OCI-LY3 (cell line): ENCODE data around the gene ATP9A.

Source experiments
- H2AFZ ChIP-seq: fragments of 200-600, 300-600 bp; shearing (Covaris generic); 2 replicates; pipeline ENCODE4 v1.6.0; 2014; ENCODE audit warnings: antibody characterized with exemption, low read depth, low read length
- H3K27ac ChIP-seq: fragments of 200-600, 300-600 bp; sonication (generic); 2 replicates; pipeline ENCODE4 v1.5.1; 2014; ENCODE audit warnings: mild to moderate bottlenecking, low read length, moderate library complexity, mixed read lengths
- H3K27me3 ChIP-seq: fragments of 200-600, 300-600 bp; sonication (generic); 2 replicates; pipeline ENCODE4 v1.6.1; 2014; ENCODE audit warnings: low read depth, low read length, mixed read lengths
- H3K36me3 ChIP-seq: fragments of 200-600, 300-600 bp; sonication (generic); replicated peaks from 2 replicates; pipeline ENCODE3; 2014; ENCODE audit warnings: low read depth, low read length, mixed read lengths
- H3K4me1 ChIP-seq: fragments of 300-600, 200-600 bp; sonication (generic); 2 replicates; pipeline ENCODE4 v1.6.1; 2014; ENCODE audit warnings: low read length, mixed read lengths
- H3K4me2 ChIP-seq: fragments of 200-600, 300-600 bp; sonication (generic); 2 replicates; pipeline ENCODE4 v1.6.1; 2014; ENCODE audit warnings: low read length, mixed read lengths
- H3K4me3 ChIP-seq: fragments of 300-600, 200-600 bp; sonication (generic); 2 replicates; pipeline ENCODE4 v1.5.1; 2014; ENCODE audit warnings: antibody characterized with exemption, mild to moderate bottlenecking, low read length, moderate library complexity
- H3K79me2 ChIP-seq: fragments of 300-600, 200-600 bp; shearing (Covaris generic); 2 replicates; pipeline ENCODE4 v1.6.1; 2014; ENCODE audit warnings: mild to moderate bottlenecking, low read length, mixed read lengths
- H3K9ac ChIP-seq: fragments of 300-600, 200-600 bp; shearing (Covaris generic); 2 replicates; pipeline ENCODE4 v1.6.0; 2014; ENCODE audit warnings: mild to moderate bottlenecking, low read length, moderate library complexity
- H3K9me3 ChIP-seq: fragments of 200-600, 300-600 bp; shearing (Covaris generic); 2 replicates; pipeline ENCODE4 v1.6.1; 2014; ENCODE audit warnings: low read length, mixed read lengths; ENCODE audit not compliant: insufficient read depth
- H4K20me1 ChIP-seq: fragments of 200-600, 300-600 bp; sonication (generic); 2 replicates; pipeline ENCODE4 v1.6.1; 2016; ENCODE audit warnings: low read length, mixed read lengths; ENCODE audit not compliant: insufficient read depth
- CTCF ChIP-seq: fragments of 200-600, 300-600 bp; sonication (generic); IDR thresholded peaks from 2 replicates; pipeline ENCODE4 v1.5.1; 2014; ENCODE audit warnings: antibody characterized with exemption, low read length, low read depth
- EZH2phosphoT487 ChIP-seq: fragments of 200-600 bp; shearing (Covaris generic); IDR thresholded peaks from 2 replicates; pipeline ENCODE4 v1.6.1; 2018; ENCODE audit warnings: antibody characterized with exemption, mixed run types, low read depth

The ATP9A gene

GRCh38 chr20:51587145-51587544, 181.0 kb downstream of the ATP9A start:
- Histone ChIP-seq H3K79me2 (no peaks in the 10 kb centered on the region), H3K4me1 (no peaks in the 10 kb centered on the region), H3K27me3 (no peaks in the 10 kb centered on the region), H3K27ac (no peak overlapping the region), H3K9me3 (no peaks in the 10 kb centered on the region), H4K20me1 (no peaks in the 10 kb centered on the region), H3K9ac (no peak overlapping the region), H3K36me3 (no peaks in the 10 kb centered on the region), H2AFZ (no peak overlapping the region), H3K4me2 (no peak overlapping the region), H3K4me3 (no peak overlapping the region)
- TF ChIP-seq CTCF (no peak), EZH2phosphoT487 (no peak)

DNA sequence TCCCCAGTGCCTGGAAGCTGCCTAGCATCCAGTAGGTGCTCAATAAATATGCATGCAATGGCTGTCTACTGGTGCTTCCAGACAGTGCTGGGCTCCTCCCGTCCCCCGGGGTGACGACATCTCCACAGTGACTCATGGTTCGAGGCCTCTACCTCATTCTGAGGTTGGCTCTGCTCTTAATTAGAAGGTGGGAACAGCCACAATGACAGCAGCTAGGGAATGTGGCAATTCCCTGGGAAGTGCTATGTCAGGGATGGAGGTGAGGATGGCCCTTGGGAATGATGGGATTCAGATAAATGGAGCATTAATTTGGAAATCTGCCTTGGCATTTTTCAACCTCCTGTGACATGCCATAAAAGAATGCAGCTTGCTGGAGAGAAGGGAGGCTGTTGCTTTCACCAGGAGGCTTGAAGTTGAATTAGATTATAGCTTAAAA, 182.2 kb downstream of the ATP9A start:
- Histone ChIP-seq H3K9me3 (no peaks in the 10 kb centered on the region), H3K36me3 (no peaks in the 10 kb centered on the region), H3K4me1 (peaks cover 3% of the 10 kb centered on the region), H3K4me2 (no peak overlapping the region), H3K4me3 (no peak overlapping the region), H4K20me1 (no peaks in the 10 kb centered on the region), H3K9ac (no peak overlapping the region), H2AFZ (no peak overlapping the region), H3K27ac (no peak overlapping the region), H3K79me2 (no peaks in the 10 kb centered on the region), H3K27me3 (no peaks in the 10 kb centered on the region)
- TF ChIP-seq EZH2phosphoT487 = no peak
- no peak for TF ChIP-seq CTCF

- Histone ChIP-seq H3K27me3 (no peaks in the 10 kb centered on the region), H3K4me2 (no peak overlapping the region)
Observed at GRCh38 chr20:51585148-51585547, 183.0 kb downstream of the ATP9A start.

GRCh38 chr20:51584737-51585136, 183.5 kb downstream of the ATP9A start:
- Histone ChIP-seq H3K9me3 (no peaks in the 10 kb centered on the region), H3K9ac (no peak overlapping the region), H3K4me1 (peaks cover 9% of the 10 kb centered on the region), H3K4me2 (no peak overlapping the region), H3K4me3 (no peak overlapping the region), H3K27ac (no peak overlapping the region), H2AFZ (no peak overlapping the region), H3K27me3 (no peaks in the 10 kb centered on the region), H3K79me2 (no peaks in the 10 kb centered on the region), H3K36me3 (no peaks in the 10 kb centered on the region), H4K20me1 (no peaks in the 10 kb centered on the region)
- TF ChIP-seq EZH2phosphoT487 (no peak), CTCF (no peak)

More at GRCh38 chr20:51585148-51585547, 183.0 kb downstream of the ATP9A start:
- Histone ChIP-seq H3K36me3 (no peaks in the 10 kb centered on the region), H3K9ac (no peak overlapping the region), H3K4me3 (no peak overlapping the region), H3K27ac (no peak overlapping the region), H2AFZ (no peak overlapping the region), H3K79me2 (no peaks in the 10 kb centered on the region), H3K9me3 (no peaks in the 10 kb centered on the region), H3K4me1 (peaks cover 9% of the 10 kb centered on the region), H4K20me1 (no peaks in the 10 kb centered on the region)
- no peak for TF ChIP-seq CTCF
- no peak for TF ChIP-seq EZH2phosphoT487
